ENCODE measurements around the gene PET117. TPM values are rescaled to one million over a fixed set of nuclear protein-coding genes. Genes with fewer than 3 reads are reported as not detected.
"Not testable (repeated sequence)": the region's sequence is repeated elsewhere in the genome, so short reads cannot be mapped to it uniquely, and the experiment has no call there.

The PET117 gene, protein sequence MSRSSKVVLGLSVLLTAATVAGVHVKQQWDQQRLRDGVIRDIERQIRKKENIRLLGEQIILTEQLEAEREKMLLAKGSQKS
- polyA plus RNA-seq (2011; rRNA removed): 3.9 and 6.0 TPM in 2 replicates
- 1.6 and 1.8 TPM in 2 replicates for polyA minus RNA-seq (2011; rRNA and poly(A)+ RNA removed)

- peak; percentile 30 for DNase-seq (ENCODE audit: low read depth)
- Histone ChIP-seq H3K36me3 (ENCODE audit: control insufficient read depth, insufficient read depth, low read length) (peaks cover 1% of the 10 kb centered on the region; the same call in 1 of the 2 replicates), H3K4me3 (ENCODE audit: low read depth, low read length) (peak within 1 kb of the TSS; percentile 87), H3K27me3 (ENCODE audit: control insufficient read depth, insufficient read depth, low read length) (no peaks in the 10 kb centered on the region)
- ChIA-PET CTCF (no interaction called here), POLR2A (no interaction called here)
- TF ChIP-seq, protein P1, sequence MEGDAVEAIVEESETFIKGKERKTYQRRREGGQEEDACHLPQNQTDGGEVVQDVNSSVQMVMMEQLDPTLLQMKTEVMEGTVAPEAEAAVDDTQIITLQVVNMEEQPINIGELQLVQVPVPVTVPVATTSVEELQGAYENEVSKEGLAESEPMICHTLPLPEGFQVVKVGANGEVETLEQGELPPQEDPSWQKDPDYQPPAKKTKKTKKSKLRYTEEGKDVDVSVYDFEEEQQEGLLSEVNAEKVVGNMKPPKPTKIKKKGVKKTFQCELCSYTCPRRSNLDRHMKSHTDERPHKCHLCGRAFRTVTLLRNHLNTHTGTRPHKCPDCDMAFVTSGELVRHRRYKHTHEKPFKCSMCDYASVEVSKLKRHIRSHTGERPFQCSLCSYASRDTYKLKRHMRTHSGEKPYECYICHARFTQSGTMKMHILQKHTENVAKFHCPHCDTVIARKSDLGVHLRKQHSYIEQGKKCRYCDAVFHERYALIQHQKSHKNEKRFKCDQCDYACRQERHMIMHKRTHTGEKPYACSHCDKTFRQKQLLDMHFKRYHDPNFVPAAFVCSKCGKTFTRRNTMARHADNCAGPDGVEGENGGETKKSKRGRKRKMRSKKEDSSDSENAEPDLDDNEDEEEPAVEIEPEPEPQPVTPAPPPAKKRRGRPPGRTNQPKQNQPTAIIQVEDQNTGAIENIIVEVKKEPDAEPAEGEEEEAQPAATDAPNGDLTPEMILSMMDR (IDR thresholded peaks at IDR 0.05; ENCODE audit: insufficient read depth, low read depth, low read length): no peak
Measured at GRCh38 chr20:18137412-18138265, at the start of gene PET117, which contains the start of gene KAT14. PET117 (plus strand) TSS chr20:18137863; CDS start chr20:18137956, 93 bp downstream. KAT14 (plus strand) TSS chr20:18137863; CDS start chr20:18142661, 4,798 bp downstream.

GRCh38 chr20:18088298-18088697 is 49.4 kb upstream of the PET117 start:
- H3K36me3 ChIP-seq (ENCODE audit: control insufficient read depth, insufficient read depth, low read length); H3K27me3 ChIP-seq (ENCODE audit: control insufficient read depth, insufficient read depth, low read length); POLR2A ChIA-PET; H3K4me3 ChIP-seq (ENCODE audit: low read depth, low read length); DNase-seq (ENCODE audit: low read depth): not testable (repeated sequence)
- CTCF ChIA-PET: interaction anchor here (0.7 kb wide), 1 partner anchor 15 kb away, joined by 3 read pairs; no protein-coding TSS in a partner anchor

- POLR2A ChIA-PET; H3K36me3 ChIP-seq (ENCODE audit: control insufficient read depth, insufficient read depth, low read length); H3K27me3 ChIP-seq (ENCODE audit: control insufficient read depth, insufficient read depth, low read length); DNase-seq (ENCODE audit: low read depth); H3K4me3 ChIP-seq (ENCODE audit: low read depth, low read length): not testable (repeated sequence)
- CTCF ChIA-PET: interaction anchor here (0.7 kb wide), 1 partner anchor 15 kb away, joined by 3 read pairs; no protein-coding TSS in a partner anchor
Measured at GRCh38 chr20:18088841-18089240, 48.8 kb upstream of the PET117 start.

DNA sequence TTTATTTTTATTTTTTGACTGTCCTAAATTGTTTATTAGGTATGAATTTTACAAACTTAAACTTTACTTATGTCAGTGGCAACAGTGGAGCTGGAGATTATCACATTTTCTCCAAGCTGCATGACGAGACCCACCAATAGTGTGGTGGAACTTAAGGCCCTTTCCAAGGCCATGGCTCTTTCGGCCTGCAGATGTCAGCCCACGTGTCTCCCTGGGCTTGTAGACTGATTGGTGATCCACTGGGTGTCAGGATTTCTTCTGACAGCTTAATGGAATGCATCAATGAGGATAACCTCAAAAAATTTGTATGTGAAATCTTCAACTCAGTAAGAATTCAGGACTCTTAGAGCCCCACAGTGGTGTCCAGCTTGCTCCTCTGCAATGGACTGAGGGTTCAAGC is 47.6 kb upstream of the PET117 start:
- Histone ChIP-seq H3K4me3 (ENCODE audit: low read depth, low read length) (no peak overlapping the region), H3K36me3 (ENCODE audit: control insufficient read depth, insufficient read depth, low read length) (no peaks in the 10 kb centered on the region), H3K27me3 (ENCODE audit: control insufficient read depth, insufficient read depth, low read length) (no peaks in the 10 kb centered on the region; the same call in 1 of the 2 replicates)
- no peak for DNase-seq (ENCODE audit: low read depth)
- CTCF ChIA-PET: no interaction called here
- POLR2A ChIA-PET: no interaction called here
- TF ChIP-seq, protein P1 (IDR thresholded peaks at IDR 0.05; ENCODE audit: insufficient read depth, low read depth, low read length): no peak

DNA sequence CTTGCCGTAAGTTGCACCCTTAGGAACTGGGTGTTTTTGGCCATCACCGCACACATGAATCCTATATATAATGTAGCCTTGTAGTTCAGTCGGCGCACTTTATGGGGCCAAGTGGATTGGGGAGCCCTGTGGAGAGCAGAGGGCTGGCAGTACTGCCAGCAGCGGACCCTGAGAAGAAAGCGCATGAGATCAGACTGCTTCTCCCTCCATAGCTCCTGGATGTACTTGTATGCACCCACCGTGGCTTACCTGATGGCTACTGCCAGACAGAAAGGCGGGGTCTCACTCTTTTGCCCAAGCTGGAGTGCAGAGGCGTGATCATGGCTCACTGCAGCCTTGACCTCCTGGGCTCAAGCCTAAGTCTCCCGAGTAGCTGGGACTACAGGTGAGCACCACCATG is 47.2 kb upstream of the PET117 start:
- Histone ChIP-seq H3K4me3 (ENCODE audit: low read depth, low read length) (no peak overlapping the region), H3K27me3 (ENCODE audit: control insufficient read depth, insufficient read depth, low read length) (no peaks in the 10 kb centered on the region; the same call in 1 of the 2 replicates), H3K36me3 (ENCODE audit: control insufficient read depth, insufficient read depth, low read length) (no peaks in the 10 kb centered on the region)
- CTCF ChIA-PET: interaction anchor here (0.5 kb wide), 1 partner anchor 325 kb away, joined by 3 read pairs; no protein-coding TSS in a partner anchor
- TF ChIP-seq, protein P1 (IDR thresholded peaks at IDR 0.05; ENCODE audit: insufficient read depth, low read depth, low read length): no peak
- POLR2A ChIA-PET: no interaction called here
- DNase-seq (ENCODE audit: low read depth): no peak

GRCh38 chr20:18091623-18092022 is 46.0 kb upstream of the PET117 start:
- TF ChIP-seq, protein P1 (IDR thresholded peaks at IDR 0.05; ENCODE audit: insufficient read depth, low read depth, low read length): no peak
- H3K4me3 ChIP-seq (ENCODE audit: low read depth, low read length): no peak overlapping the region
- ChIA-PET POLR2A (no interaction called here), CTCF (no interaction called here)
- H3K27me3 ChIP-seq (ENCODE audit: control insufficient read depth, insufficient read depth, low read length): no peaks in the 10 kb centered on the region; the same call in 1 of the 2 replicates
- no peak for DNase-seq (ENCODE audit: low read depth)
- H3K36me3 ChIP-seq (ENCODE audit: control insufficient read depth, insufficient read depth, low read length): no peaks in the 10 kb centered on the region
